ENCODE data around the gene S100A3. TPM values are rescaled to one million over a fixed set of nuclear protein-coding genes. Genes with fewer than 3 reads are reported as not detected.

Gene S100A3
- total RNA-seq, 1 donor from 2014 or later: 0.46 TPM

- no peaks in the 10 kb centered on the region for H3K9me3 Mint-ChIP-seq (ENCODE audit: low read depth)
- no peak for TF ChIP-seq CTCF (IDR thresholded peaks at IDR 0.05; ENCODE audit: unreplicated experiment)
- DNase-seq (ENCODE audit: low spot score, unreplicated experiment): no peak
- no peaks in the 10 kb centered on the region for H3K36me3 Mint-ChIP-seq (ENCODE audit: insufficient read depth)
- no peak overlapping the region for H3K27ac Mint-ChIP-seq
- no peak overlapping the region for H3K4me3 Mint-ChIP-seq (ENCODE audit: low read depth)
- H3K27me3 Mint-ChIP-seq: peaks cover 11% of the 10 kb centered on the region
- peaks cover 27% of the 10 kb centered on the region for H3K4me1 Mint-ChIP-seq (ENCODE audit: low read depth)
These were observed 2.1 kb downstream of the S100A3 start for GRCh38 chr1:153546796-153547559.

GRCh38 chr1:153546371-153546770 lies 2.7 kb downstream of the S100A3 start:
- TF ChIP-seq CTCF (IDR thresholded peaks at IDR 0.05; ENCODE audit: unreplicated experiment): no peak
- H3K27me3 Mint-ChIP-seq: peaks cover 11% of the 10 kb centered on the region
- H3K27ac Mint-ChIP-seq: no peak overlapping the region
- DNase-seq (ENCODE audit: low spot score, unreplicated experiment): no peak
- no peak overlapping the region for H3K4me3 Mint-ChIP-seq (ENCODE audit: low read depth)
- no peaks in the 10 kb centered on the region for H3K9me3 Mint-ChIP-seq (ENCODE audit: low read depth)
- H3K4me1 Mint-ChIP-seq (ENCODE audit: low read depth): peaks cover 27% of the 10 kb centered on the region
- no peaks in the 10 kb centered on the region for H3K36me3 Mint-ChIP-seq (ENCODE audit: insufficient read depth)

- Mint-ChIP-seq H3K36me3 (ENCODE audit: insufficient read depth) (no peaks in the 10 kb centered on the region), H3K4me3 (ENCODE audit: low read depth) (peak within 1 kb of the TSS; percentile 65), H3K4me1 (ENCODE audit: low read depth) (peaks cover 26% of the 10 kb centered on the region), H3K27ac (peak within 1 kb of the TSS; percentile 94), H3K9me3 (ENCODE audit: low read depth) (no peaks in the 10 kb centered on the region), H3K27me3 (peaks cover 6% of the 10 kb centered on the region)
- no peak for TF ChIP-seq CTCF (IDR thresholded peaks at IDR 0.05; ENCODE audit: unreplicated experiment)
- peak; percentile 72 for DNase-seq (ENCODE audit: low spot score, unreplicated experiment)
These were observed 3.7 kb downstream of the S100A3 start, which contains the start of gene S100A4 for GRCh38 chr1:153545067-153546055. Gene S100A4 (minus strand): TSS chr1:153545806. CDS start chr1:153544794, 1,012 bp downstream.

GRCh38 chr1:153544453-153545066 lies 4.5 kb downstream of the S100A3 start:
- TF ChIP-seq CTCF (IDR thresholded peaks at IDR 0.05; ENCODE audit: unreplicated experiment): no peak
- DNase-seq (ENCODE audit: low spot score, unreplicated experiment): no peak
- H3K4me1 Mint-ChIP-seq (ENCODE audit: low read depth): peaks cover 24% of the 10 kb centered on the region
- peaks cover 3% of the 10 kb centered on the region for H3K27me3 Mint-ChIP-seq
- H3K36me3 Mint-ChIP-seq (ENCODE audit: insufficient read depth): no peaks in the 10 kb centered on the region
- no peaks in the 10 kb centered on the region for H3K9me3 Mint-ChIP-seq (ENCODE audit: low read depth)
- H3K4me3 Mint-ChIP-seq (ENCODE audit: low read depth): peak overlapping the region; percentile 65
- peak overlapping the region; percentile 94 for H3K27ac Mint-ChIP-seq

- H3K27me3 Mint-ChIP-seq: no peaks in the 10 kb centered on the region
- no peak for TF ChIP-seq CTCF (IDR thresholded peaks at IDR 0.05; ENCODE audit: unreplicated experiment)
- no peaks in the 10 kb centered on the region for H3K9me3 Mint-ChIP-seq (ENCODE audit: low read depth)
- peaks cover 22% of the 10 kb centered on the region for H3K4me1 Mint-ChIP-seq (ENCODE audit: low read depth)
- no peaks in the 10 kb centered on the region for H3K36me3 Mint-ChIP-seq (ENCODE audit: insufficient read depth)
- no peak overlapping the region for H3K27ac Mint-ChIP-seq
- H3K4me3 Mint-ChIP-seq (ENCODE audit: low read depth): no peak overlapping the region
- no peak for DNase-seq (ENCODE audit: low spot score, unreplicated experiment)
These were observed 5.3 kb downstream of the S100A3 start for GRCh38 chr1:153543736-153544135.

Data from progenitor cell of endocrine pancreas (in vitro differentiated cells).